Small intestine (tissue), 7 donors: ENCODE data around the gene BNIP2. TPM values are rescaled to one million over a fixed set of nuclear protein-coding genes. Genes with fewer than 3 reads are reported as not detected.

Experiments
- DNase-seq, 2 donors: peaks; one replicate each; pipeline versions ENCODE4 v3.0.0 to v3.0.0-alpha.2; 2013
- FAIRE-seq: peaks from 2 replicates; lab custom pipeline; 2012; peaks lifted over from hg19 to GRCh38; lab: Jason Lieb, UNC
- H3K27ac ChIP-seq, 3 donors: one replicate each; pipeline ENCODE4 v1.5.1; 2013; ENCODE audit warnings: low read length in 2 of 3, mild to moderate bottlenecking in 2 of 3, control low read depth in 1 of 3, inconsistent platforms in 1 of 3, low read depth in 1 of 3, moderate library complexity in 1 of 3
- H3K27me3 ChIP-seq, 3 donors: one replicate each; pipeline ENCODE4 v1.6.1; 2013; ENCODE audit warnings: low read length in 3 of 3, inconsistent platforms in 1 of 3; ENCODE audit not compliant: control insufficient read depth in 3 of 3, insufficient read depth in 3 of 3
- H3K36me3 ChIP-seq, 3 donors: one replicate each; pipeline ENCODE4 v1.6.1; 2013; ENCODE audit warnings: low read length in 3 of 3, inconsistent platforms in 1 of 3, low read depth in 1 of 3, mild to moderate bottlenecking in 1 of 3, moderate library complexity in 1 of 3; ENCODE audit not compliant: control insufficient read depth in 3 of 3, insufficient read depth in 2 of 3
- H3K4me1 ChIP-seq, 3 donors: one replicate each; pipeline ENCODE4 v1.6.1; 2013; ENCODE audit warnings: low read length in 2 of 3, inconsistent platforms in 1 of 3, low read depth in 1 of 3, mild to moderate bottlenecking in 1 of 3, moderate library complexity in 1 of 3; ENCODE audit not compliant: control insufficient read depth in 3 of 3, insufficient read depth in 2 of 3
- H3K4me3 ChIP-seq, 3 donors: one replicate each; pipeline ENCODE4 v1.5.1; 2013; ENCODE audit warnings: low read length in 3 of 3, control low read depth in 1 of 3, inconsistent platforms in 1 of 3, low read depth in 1 of 3, mild to moderate bottlenecking in 1 of 3, moderate library complexity in 1 of 3
- H3K9me3 ChIP-seq, 2 donors: one replicate each; pipeline ENCODE4 v1.6.1; 2013; ENCODE audit warnings: low read depth in 1 of 2, low read length in 1 of 2; ENCODE audit not compliant: control insufficient read depth in 2 of 2, insufficient read depth in 1 of 2
- WGBS, 3 donors: extraction: QIAGEN DNeasy Blood & Tissue Kit; methylation state at CpG; one replicate each; pipeline ENCODE4 v1.1.7; 2013; 5-methylcytosine and 5-hydroxymethylcytosine counted together
- polyA plus RNA-seq, 4 donors: library from polyadenylated mRNA; stranded (reverse) in 3 of 4; unstranded in 1 of 4; fragments of 200-250 nt in 3 of 4; fragments of 120-200 nt in 1 of 4; gene quantifications; one replicate each; pipeline versions ENCODE4 v1.2.1 to v1.2.3, GENCODE V29; 2013
- donor health status: healthy with polysubstance abuse.
- donor health status: control.
- donor health status: control.
- donor health status: Bipolar disorder and iron deficiency.
- donor health status: healthy.

The BNIP2 gene
- polyA plus RNA-seq, 4 donors: 26.7 to 58.2 (median 36.9) TPM

DNA sequence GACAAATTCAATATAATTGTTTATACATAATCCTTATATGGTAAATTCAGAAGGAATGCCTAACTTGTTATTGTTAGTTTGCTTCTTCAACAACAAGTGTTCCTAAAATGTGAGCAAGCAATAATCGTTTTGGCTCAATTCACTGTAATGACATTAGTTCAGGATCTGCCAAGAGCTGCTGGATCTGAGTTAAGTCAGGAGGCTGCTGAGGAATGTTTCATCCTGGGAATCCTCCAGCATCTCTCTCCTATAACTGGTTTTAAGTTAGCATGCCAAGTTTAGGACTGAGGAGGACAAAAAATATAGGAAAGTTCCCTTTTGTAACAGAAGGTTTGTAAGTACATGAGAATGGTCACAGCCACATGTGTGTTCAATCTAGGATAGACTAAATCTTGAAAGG lies 26.9 kb downstream of the BNIP2 start:
- DNase-seq (no peak), FAIRE-seq (no peak)
- Histone ChIP-seq H3K4me1 (peaks cover 0 to 2% (median 0%) of the 10 kb centered on the region in 3 donors), H3K27me3 (no peaks in the 10 kb centered on the region), H3K9me3 (no peaks in the 10 kb centered on the region), H3K36me3 (peaks cover 3 to 18% (median 7%) of the 10 kb centered on the region in 3 donors), H3K27ac (no peak overlapping the region), H3K4me3 (no peak overlapping the region)
- 57 to 72% (median 58%) methylated on average over 1 of the region's 1 CpG for WGBS, 3 donors

DNA sequence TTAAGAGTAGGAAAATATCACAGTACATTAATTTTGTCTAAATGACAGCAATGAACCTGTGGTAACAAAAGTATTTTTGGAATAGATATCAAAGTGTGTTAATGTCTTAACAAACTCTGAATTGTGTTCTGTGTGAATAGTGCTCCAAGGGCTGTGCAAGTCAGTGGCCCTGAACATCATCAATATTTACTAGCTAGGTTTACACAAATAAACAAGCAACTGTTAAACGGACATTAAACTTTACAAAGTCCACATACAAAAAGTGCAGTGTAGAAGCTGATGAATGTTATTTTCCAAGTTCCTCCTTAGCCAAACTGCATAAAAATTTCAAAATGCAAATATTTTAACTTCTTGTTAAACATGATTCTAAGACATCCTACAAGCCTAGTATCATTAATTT lies 29.8 kb downstream of the BNIP2 start:
- no peaks in the 10 kb centered on the region for H3K27me3 ChIP-seq
- H3K36me3 ChIP-seq: peaks cover 2 to 5% (median 5%) of the 10 kb centered on the region in 3 donors
- FAIRE-seq (no peak), DNase-seq (no peak)
- peaks cover 3 to 7% (median 7%) of the 10 kb centered on the region in 3 donors for H3K4me1 ChIP-seq
- H3K4me3 ChIP-seq: no peak overlapping the region
- no peaks in the 10 kb centered on the region for H3K9me3 ChIP-seq
- WGBS, 3 donors: 35 to 63% (median 44%) methylated on average over 1 of the region's 1 CpG
- H3K27ac ChIP-seq: no peak overlapping the region

DNA sequence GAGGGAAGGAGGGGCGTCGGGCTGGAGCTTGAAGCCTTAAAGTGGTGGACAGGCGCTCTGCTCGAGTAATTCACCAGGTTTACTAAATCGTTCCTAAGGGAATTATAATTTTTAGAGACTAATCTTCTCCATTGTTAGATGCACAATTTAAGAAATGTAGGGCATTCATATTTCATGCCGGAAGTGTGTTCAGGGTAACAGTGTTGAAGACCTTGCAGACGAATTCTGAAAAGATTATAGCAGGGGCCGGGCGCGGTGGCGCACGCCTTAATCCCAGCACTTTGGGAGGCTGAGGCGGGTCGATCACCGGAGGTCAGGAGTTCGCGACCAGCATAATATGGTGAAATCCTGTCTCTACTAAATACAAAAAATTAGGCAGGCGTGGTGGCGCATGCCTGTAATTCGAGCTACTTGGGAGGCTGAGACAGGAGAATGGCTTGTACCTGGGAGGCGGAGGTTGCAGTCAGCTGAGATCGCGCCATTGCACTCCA lies 31.4 kb downstream of the BNIP2 start:
- no peak for DNase-seq
- H3K27ac ChIP-seq: peak overlapping the region; percentile 82 to 95 (median 85)
- H3K36me3 ChIP-seq: peaks cover 2 to 7% (median 3%) of the 10 kb centered on the region in 3 donors
- peaks cover 3 to 7% (median 7%) of the 10 kb centered on the region in 3 donors for H3K4me1 ChIP-seq
- peak overlapping the region in 2 of 3 donors; percentile 91 to 94 for H3K4me3 ChIP-seq
- FAIRE-seq: no peak
- H3K9me3 ChIP-seq: no peaks in the 10 kb centered on the region
- WGBS, 3 donors: 24 to 33% (median 31%) methylated on average over 23 of the region's 23 CpGs
- H3K27me3 ChIP-seq: no peaks in the 10 kb centered on the region

DNA sequence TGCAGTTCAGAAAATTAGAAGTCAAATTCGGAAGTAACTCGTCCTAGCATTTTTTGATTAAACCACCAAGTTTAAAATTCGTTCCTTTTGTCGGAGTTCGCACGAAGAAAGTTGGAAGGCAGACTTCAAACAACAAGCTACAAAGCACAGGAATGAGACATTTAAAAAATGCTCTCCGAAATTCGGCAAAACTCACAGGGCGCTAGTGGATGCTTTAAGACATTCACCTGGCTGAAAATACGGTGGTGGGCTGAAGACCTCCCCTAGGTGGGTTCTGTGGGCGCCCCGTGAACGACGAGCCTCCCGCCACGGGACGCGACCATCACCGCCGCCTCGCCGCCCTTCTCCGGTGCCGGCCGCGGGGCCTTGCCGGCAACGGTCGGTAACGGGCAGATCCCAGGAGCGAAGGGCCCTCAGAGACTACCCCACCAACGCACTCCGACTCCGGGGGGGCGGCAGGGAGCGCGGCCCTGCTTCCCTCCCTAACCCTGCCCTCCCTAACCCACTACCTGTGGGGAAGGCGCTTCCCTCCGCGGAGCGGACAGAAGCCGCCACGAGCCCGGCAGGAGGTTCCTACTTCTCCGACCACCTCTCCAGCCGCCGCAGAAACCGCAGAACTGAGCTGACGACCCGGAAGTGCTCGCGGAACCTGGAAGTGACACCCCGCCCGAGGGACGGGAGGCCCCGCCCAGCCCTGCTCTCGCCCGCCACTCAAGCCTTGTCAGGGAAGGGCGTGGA lies 32.1 kb downstream of the BNIP2 start, which contains the start of gene GTF2A2:
Gene GTF2A2, minus strand, starts transcription at position 619 of the 738 bp plus-strand sequence. CDS start 5,238 bp downstream, outside the sequence.
- DNase-seq (peak; percentile 96 to 97), FAIRE-seq (no peak)
- H3K36me3 ChIP-seq: peaks cover 0 to 7% (median 5%) of the 10 kb centered on the region in 3 donors
- H3K4me1 ChIP-seq: peaks cover 3 to 7% (median 7%) of the 10 kb centered on the region in 3 donors
- no peaks in the 10 kb centered on the region for H3K9me3 ChIP-seq
- 0% methylated on average over 46 to 59 of the region's 59 CpGs for WGBS, 3 donors
- peak within 1 kb of the TSS; percentile 82 to 95 (median 85) for H3K27ac ChIP-seq
- H3K4me3 ChIP-seq: peak within 1 kb of the TSS; percentile 91 to 95 (median 94)
- no peaks in the 10 kb centered on the region for H3K27me3 ChIP-seq

DNA sequence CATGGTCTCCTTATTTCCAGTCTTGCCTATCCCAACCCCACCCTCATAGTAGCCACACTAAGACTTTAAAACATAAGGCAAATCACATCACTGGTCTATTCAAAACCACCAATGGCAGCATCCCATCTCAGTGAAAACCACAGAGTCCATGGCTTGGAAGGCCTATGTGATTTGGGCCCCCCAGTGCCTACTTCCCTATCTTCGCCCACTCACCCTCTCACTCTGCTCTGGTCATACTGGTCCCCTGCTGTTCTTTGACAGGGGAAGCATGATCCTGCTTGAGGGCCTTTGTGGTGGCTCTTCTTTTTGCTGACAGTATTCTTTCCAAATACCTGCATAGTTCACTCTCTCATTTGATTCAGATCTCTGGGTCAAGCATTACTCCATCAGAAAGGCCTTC lies 35.1 kb downstream of the BNIP2 start:
- H3K27me3 ChIP-seq: no peaks in the 10 kb centered on the region
- peaks cover 3 to 7% (median 7%) of the 10 kb centered on the region in 3 donors for H3K4me1 ChIP-seq
- FAIRE-seq (no peak), DNase-seq (no peak)
- peaks cover 2 to 11% (median 9%) of the 10 kb centered on the region in 3 donors for H3K36me3 ChIP-seq
- 98 to 100% (median 100%) methylated on average over 1 of the region's 1 CpG for WGBS, 3 donors
- H3K9me3 ChIP-seq: no peaks in the 10 kb centered on the region
- H3K27ac ChIP-seq: no peak overlapping the region
- no peak overlapping the region for H3K4me3 ChIP-seq

DNA sequence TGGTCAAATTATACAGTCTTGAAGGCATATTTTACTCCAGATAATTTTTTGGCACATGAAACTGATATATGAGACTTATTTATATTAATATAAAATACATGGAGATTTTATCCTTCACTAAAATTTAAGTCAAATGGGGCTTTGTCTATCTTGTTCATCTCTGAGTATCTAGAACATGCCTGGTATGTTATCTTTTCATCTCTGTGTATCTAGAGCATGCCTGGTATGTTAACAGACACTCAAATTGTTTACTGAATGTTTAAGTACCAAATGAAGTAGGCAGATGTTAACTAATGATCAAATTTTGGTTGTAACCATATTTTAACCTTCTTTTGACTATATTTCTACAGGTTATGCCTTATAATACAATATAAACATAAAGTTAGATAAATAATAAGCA lies 39.5 kb downstream of the BNIP2 start:
- H3K27me3 ChIP-seq: no peaks in the 10 kb centered on the region
- peaks cover 7 to 35% (median 12%) of the 10 kb centered on the region in 3 donors for H3K36me3 ChIP-seq
- no peak overlapping the region for H3K4me3 ChIP-seq
- H3K4me1 ChIP-seq: no peaks in the 10 kb centered on the region
- no peak overlapping the region for H3K27ac ChIP-seq
- FAIRE-seq: no peak
- no peaks in the 10 kb centered on the region for H3K9me3 ChIP-seq
- no peak for DNase-seq

DNA sequence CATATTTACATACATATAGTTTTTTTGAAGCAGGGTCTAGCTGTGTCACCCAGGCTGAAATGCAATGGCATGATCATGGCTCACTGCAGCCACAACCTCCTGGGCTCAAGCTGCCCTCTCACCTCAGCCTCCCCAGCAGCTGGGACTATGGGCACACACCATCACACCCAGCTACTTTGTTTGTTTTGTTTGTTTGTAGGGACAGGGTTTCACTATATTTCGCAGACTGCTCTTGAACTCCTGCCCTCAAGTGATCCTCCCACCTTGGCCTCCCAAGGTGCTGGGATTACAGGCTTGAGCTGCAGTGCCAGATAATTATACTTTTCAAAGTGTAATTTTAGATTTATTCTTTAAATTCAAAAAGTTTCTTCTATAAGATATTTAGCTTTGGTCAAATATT lies 42.0 kb downstream of the BNIP2 start:
- H3K27ac ChIP-seq: no peak overlapping the region
- DNase-seq: no peak
- no peak for FAIRE-seq
- H3K4me1 ChIP-seq: no peaks in the 10 kb centered on the region
- no peak overlapping the region for H3K4me3 ChIP-seq
- peaks cover 7 to 42% (median 14%) of the 10 kb centered on the region in 3 donors for H3K36me3 ChIP-seq
- no peaks in the 10 kb centered on the region for H3K9me3 ChIP-seq
- WGBS, 3 donors: 83 to 100% (median 88%) methylated on average over 1 of the region's 1 CpG
- no peaks in the 10 kb centered on the region for H3K27me3 ChIP-seq

DNA sequence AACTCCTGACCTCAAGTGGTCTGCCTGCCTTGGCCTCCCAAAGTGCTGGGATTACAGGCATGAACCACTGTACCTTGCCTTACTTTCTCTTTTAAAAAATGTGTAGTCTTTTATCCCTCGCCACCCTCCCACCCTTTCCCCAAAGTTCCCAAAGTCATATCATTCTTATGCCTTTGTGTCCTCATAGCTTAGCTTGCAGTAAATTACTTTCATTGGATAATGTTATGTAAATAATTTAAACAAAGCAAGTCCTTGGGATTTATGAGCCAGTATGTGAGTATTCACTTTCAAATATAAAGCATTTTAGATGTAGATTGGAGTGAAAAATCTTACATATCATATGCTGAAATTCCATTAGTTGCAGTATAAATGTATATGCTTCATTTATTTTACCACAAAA lies 42.8 kb downstream of the BNIP2 start:
- FAIRE-seq (no peak), DNase-seq (no peak)
- no peaks in the 10 kb centered on the region for H3K4me1 ChIP-seq
- H3K36me3 ChIP-seq: peaks cover 5 to 37% (median 14%) of the 10 kb centered on the region in 3 donors
- H3K27me3 ChIP-seq: no peaks in the 10 kb centered on the region
- H3K9me3 ChIP-seq: no peaks in the 10 kb centered on the region
- 99 to 100% (median 100%) methylated on average over 1 of the region's 1 CpG for WGBS, 3 donors
- H3K27ac ChIP-seq: no peak overlapping the region
- H3K4me3 ChIP-seq: no peak overlapping the region
